HG03460 (cell line): Measurements from ENCODE around the gene FANCG.

Experiments
- ATAC-seq: cut with Tn5 transposase; IDR thresholded peaks from one replicate; pipeline ENCODE4 v1.9.1; 2021; ENCODE audit not compliant: unreplicated experiment

FANCG gene

GRCh38 chr9:35027374-35027773 is 52.4 kb downstream of the FANCG start:
- no peak for ATAC-seq

GRCh38 chr9:35026671-35027070 is 53.1 kb downstream of the FANCG start:
- ATAC-seq = no peak
